Stomach (tissue), 9 donors: ENCODE results near the gene SSBP3. TPM values are rescaled to one million over a fixed set of nuclear protein-coding genes. Genes with fewer than 3 reads are reported as not detected.
A peak's percentile ranks its signal among the peaks of the same experiment; 100 is the strongest.

Source experiments
- DNase-seq, 2 donors: peaks; one replicate each; pipeline versions ENCODE4 v3.0.0 to v3.0.0-alpha.2; 2013 to 2019
- H3K27ac ChIP-seq, 5 donors: fragments of 200-600 bp in 4 of 5; sonication (generic) in 4 of 5; one replicate each; pipeline ENCODE4 v1.5.1; 2013 to 2019; ENCODE audit warnings: mild to moderate bottlenecking in 1 of 5, moderate library complexity in 1 of 5
- H3K27me3 ChIP-seq, 3 donors: fragments of 200-600 bp; sonication (generic); one replicate each; pipeline ENCODE4 v1.5.1; 2017 to 2019; ENCODE audit warnings: mixed run types in 1 of 3
- H3K36me3 ChIP-seq, 4 donors: fragments of 200-600 bp; sonication (generic); 1 replicate in 3 of 4; 2 replicates in 1 of 4; pipeline ENCODE4 v1.5.1; 2016 to 2019
- H3K4me1 ChIP-seq, 4 donors: fragments of 200-600 bp; sonication (generic); one replicate each; pipeline ENCODE4 v1.5.1; 2016 to 2019
- H3K4me3 ChIP-seq, 4 donors: fragments of 200-600 bp; sonication (generic) in 3 of 4; one replicate each; pipeline ENCODE4 v1.5.1; 2016 to 2019; ENCODE audit warnings: mild to moderate bottlenecking in 1 of 4
- H3K9me3 ChIP-seq, 4 donors: fragments of 200-600 bp; sonication (generic); one replicate each; pipeline ENCODE4 v1.5.1; 2016 to 2019
- EP300 ChIP-seq: sonication (generic); formaldehyde crosslinking; IDR thresholded peaks from one replicate; pipeline ENCODE4 v1.6.1; 2017; ENCODE audit warnings: antibody characterized with exemption
- POLR2A ChIP-seq, 4 donors: fragments of 450-650 bp; IDR thresholded peaks; one replicate each; pipeline ENCODE4 v1.6.1; 2016; ENCODE audit warnings: antibody characterized with exemption in 4 of 4, control low read depth in 2 of 4, mild to moderate bottlenecking in 1 of 4, moderate library complexity in 1 of 4
- POLR2AphosphoS5 ChIP-seq, 3 donors: sonication (generic); formaldehyde crosslinking; IDR thresholded peaks; one replicate each; pipeline ENCODE4 v1.6.1; 2016; ENCODE audit warnings: antibody characterized with exemption in 3 of 3
- WGBS, 5 donors: extraction: QIAGEN DNeasy Blood & Tissue Kit in 3 of 5; methylation state at CpG; one replicate each; pipeline versions ENCODE4 v1.1.5 to v1.1.7; 2013 to 2018; 5-methylcytosine and 5-hydroxymethylcytosine counted together
- intact Hi-C: fragments of 100-400 bp; cut with DNase I; formaldehyde crosslinking; loops from one replicate; pipeline ENCODE4 v1.15.1; 2023; ENCODE audit warnings: low total_unique reads
- polyA plus RNA-seq, 3 donors: library from polyadenylated mRNA; stranded (reverse); fragments of 200-250 nt; gene quantifications; one replicate each; pipeline ENCODE4 v1.2.3, GENCODE V29; 2013
- total RNA-seq, 5 donors: library from RNA; depleted of rRNA; stranded (reverse); fragments of >200 nt; gene quantifications; one replicate each; pipeline versions ENCODE4 v1.1.0 to v1.2.3, GENCODE V29; 2014 to 2016
- TF ChIP-seq, protein P1 (sequence below), 7 experiments: fragments of 450-650 bp in 4 of 7; fragments of 200-600 bp in 3 of 7; sonication (generic) in 3 of 7; IDR thresholded peaks; one replicate each; pipeline ENCODE4 v1.5.1; 2016 to 2019; ENCODE audit warnings: antibody characterized with exemption in 7 of 7, control low read depth in 2 of 7, mild to moderate bottlenecking in 1 of 7
- donor health status: healthy with polysubstance abuse.
- donor health status: Bipolar disorder and iron deficiency.
- donor health status: healthy.

Gene SSBP3
- total and polyA plus RNA-seq, 8 donors, result 4.3 to 100 (median 38.1) TPM

DNA sequence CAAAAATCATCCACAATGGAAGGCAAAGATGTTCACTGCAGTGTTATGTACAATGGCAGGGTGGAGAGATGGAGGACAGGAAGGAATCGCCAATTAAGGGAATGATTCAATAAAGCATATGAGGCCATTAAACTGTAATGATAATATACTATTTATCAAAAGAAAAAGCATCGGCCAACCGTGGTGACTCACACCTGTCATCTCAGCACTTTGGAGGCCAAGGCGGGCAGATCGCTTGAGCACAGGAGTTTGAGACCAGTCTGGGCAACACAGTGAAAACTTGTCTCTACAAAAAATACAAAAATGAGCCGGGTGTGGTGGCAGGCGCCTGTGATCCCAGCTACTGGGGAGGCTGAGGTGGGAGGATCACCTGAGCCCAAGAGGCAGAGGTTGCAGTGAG is 89.1 kb downstream of the SSBP3 start:
- Histone ChIP-seq H3K36me3 (no peaks in the 10 kb centered on the region), H3K4me1 (peaks cover 28 to 84% (median 45%) of the 10 kb centered on the region in 4 donors), H3K4me3 (no peak overlapping the region), H3K27me3 (no peaks in the 10 kb centered on the region), H3K9me3 (no peaks in the 10 kb centered on the region), H3K27ac (no peak overlapping the region)
- no peak for TF ChIP-seq POLR2AphosphoS5 (IDR thresholded peaks at IDR 0.05)
- TF ChIP-seq, protein P1, sequence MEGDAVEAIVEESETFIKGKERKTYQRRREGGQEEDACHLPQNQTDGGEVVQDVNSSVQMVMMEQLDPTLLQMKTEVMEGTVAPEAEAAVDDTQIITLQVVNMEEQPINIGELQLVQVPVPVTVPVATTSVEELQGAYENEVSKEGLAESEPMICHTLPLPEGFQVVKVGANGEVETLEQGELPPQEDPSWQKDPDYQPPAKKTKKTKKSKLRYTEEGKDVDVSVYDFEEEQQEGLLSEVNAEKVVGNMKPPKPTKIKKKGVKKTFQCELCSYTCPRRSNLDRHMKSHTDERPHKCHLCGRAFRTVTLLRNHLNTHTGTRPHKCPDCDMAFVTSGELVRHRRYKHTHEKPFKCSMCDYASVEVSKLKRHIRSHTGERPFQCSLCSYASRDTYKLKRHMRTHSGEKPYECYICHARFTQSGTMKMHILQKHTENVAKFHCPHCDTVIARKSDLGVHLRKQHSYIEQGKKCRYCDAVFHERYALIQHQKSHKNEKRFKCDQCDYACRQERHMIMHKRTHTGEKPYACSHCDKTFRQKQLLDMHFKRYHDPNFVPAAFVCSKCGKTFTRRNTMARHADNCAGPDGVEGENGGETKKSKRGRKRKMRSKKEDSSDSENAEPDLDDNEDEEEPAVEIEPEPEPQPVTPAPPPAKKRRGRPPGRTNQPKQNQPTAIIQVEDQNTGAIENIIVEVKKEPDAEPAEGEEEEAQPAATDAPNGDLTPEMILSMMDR (IDR thresholded peaks at IDR 0.05), result no peak
- TF ChIP-seq POLR2A (IDR thresholded peaks at IDR 0.05), result no peak
- no peak for TF ChIP-seq EP300
- intact Hi-C loops, result loop anchor here (10.0 kb wide), 1 partner anchor 52 kb away; no protein-coding TSS in a partner anchor
- no peak for DNase-seq
- 74 to 90% (median 85%) methylated on average over 7 of the region's 7 CpGs for WGBS, 5 donors

DNA sequence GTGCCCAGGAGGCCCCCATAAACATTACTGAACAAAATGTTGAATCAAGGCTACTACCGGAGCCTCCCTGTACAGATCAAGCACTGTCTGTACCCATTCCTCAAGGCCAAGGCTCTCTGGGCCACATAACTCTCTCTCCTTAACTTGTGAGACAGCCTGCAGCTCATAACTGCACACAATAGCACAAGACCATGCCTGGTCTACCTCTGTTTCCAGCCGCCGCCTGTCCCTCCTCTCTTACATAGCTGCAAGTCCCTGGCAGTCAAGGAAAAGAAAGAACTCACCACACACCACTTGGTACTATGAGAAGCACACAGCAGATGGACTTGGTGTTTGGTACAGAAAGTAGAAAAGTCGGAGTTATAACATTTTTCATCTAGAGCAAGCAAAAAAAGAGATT is 91.1 kb downstream of the SSBP3 start:
- TF ChIP-seq EP300, result no peak
- no peak for TF ChIP-seq POLR2A (IDR thresholded peaks at IDR 0.05)
- TF ChIP-seq, protein P1 (IDR thresholded peaks at IDR 0.05), result no peak
- no peak for TF ChIP-seq POLR2AphosphoS5 (IDR thresholded peaks at IDR 0.05)
- WGBS, 5 donors, result 66 to 87% (median 83%) methylated on average over 4 of the region's 4 CpGs
- Histone ChIP-seq H3K27me3 (no peaks in the 10 kb centered on the region), H3K9me3 (no peaks in the 10 kb centered on the region), H3K4me1 (peaks cover 45 to 85% (median 58%) of the 10 kb centered on the region in 4 donors), H3K36me3 (no peaks in the 10 kb centered on the region), H3K4me3 (no peak overlapping the region), H3K27ac (peak overlapping the region in 4 of 5 donors; percentile 29 to 77 (median 53))
- intact Hi-C loops, result loop anchor here (10.0 kb wide), 1 partner anchor 50 kb away; no protein-coding TSS in a partner anchor
- DNase-seq, result no peak

DNA sequence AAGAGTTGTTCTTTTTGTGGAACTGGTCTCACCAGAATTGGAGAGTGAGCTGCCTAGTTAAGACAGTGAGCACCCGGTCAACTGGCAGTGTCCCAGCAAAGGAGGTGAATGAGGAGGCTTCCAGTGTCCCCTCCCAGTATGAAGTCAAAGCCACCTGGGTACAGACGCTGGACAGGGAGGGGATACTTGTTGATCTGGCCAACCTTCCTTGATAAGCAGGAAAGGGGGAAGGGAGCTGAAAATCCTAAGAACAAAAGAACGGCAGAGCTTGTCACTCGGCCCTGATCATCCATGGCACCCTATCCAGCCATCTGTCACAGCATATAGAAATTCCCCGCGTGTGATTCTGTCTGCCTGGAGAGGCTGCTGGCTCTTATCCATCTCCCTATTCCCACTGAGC is 91.5 kb downstream of the SSBP3 start:
- peak; percentile 42 to 65 for DNase-seq
- intact Hi-C loops, result loop anchor here (10.0 kb wide), 1 partner anchor 50 kb away; no protein-coding TSS in a partner anchor
- Histone ChIP-seq H3K27ac (peak overlapping the region; percentile 23 to 77 (median 31)), H3K36me3 (no peaks in the 10 kb centered on the region), H3K4me3 (no peak overlapping the region), H3K9me3 (no peaks in the 10 kb centered on the region), H3K4me1 (peaks cover 45 to 85% (median 62%) of the 10 kb centered on the region in 4 donors), H3K27me3 (no peaks in the 10 kb centered on the region)
- TF ChIP-seq EP300 (no peak), POLR2A (IDR thresholded peaks at IDR 0.05) (no peak), POLR2AphosphoS5 (IDR thresholded peaks at IDR 0.05) (no peak)
- TF ChIP-seq, protein P1 (IDR thresholded peaks at IDR 0.05), result no peak
- 14 to 47% (median 29%) methylated on average over 6 of the region's 6 CpGs for WGBS, 5 donors

GRCh38 chr1:54312796-54313316 is 93.3 kb downstream of the SSBP3 start:
- H3K4me1 ChIP-seq, result peaks cover 51 to 84% (median 69%) of the 10 kb centered on the region in 4 donors
- intact Hi-C loops, result loop anchor here (10.0 kb wide), 1 partner anchor 48 kb away; no protein-coding TSS in a partner anchor
- H3K36me3 ChIP-seq, result no peaks in the 10 kb centered on the region
- H3K27me3 ChIP-seq, result no peaks in the 10 kb centered on the region
- TF ChIP-seq POLR2AphosphoS5 (IDR thresholded peaks at IDR 0.05) (no peak), EP300 (no peak), POLR2A (IDR thresholded peaks at IDR 0.05) (no peak)
- TF ChIP-seq, protein P1 (IDR thresholded peaks at IDR 0.05), result no peak
- peak in 1 of 2 donors; percentile 90 for DNase-seq
- H3K4me3 ChIP-seq, result no peak overlapping the region
- 15 to 30% (median 21%) methylated on average over 7 of the region's 7 CpGs for WGBS, 5 donors
- H3K27ac ChIP-seq, result peak overlapping the region; percentile 27 to 77 (median 68)
- H3K9me3 ChIP-seq, result no peaks in the 10 kb centered on the region
